Left ventricle myocardium superior (tissue), 1 donor: ENCODE measurements around the gene RAD51C. TPM values are rescaled to one million over a fixed set of nuclear protein-coding genes. Genes with fewer than 3 reads are reported as not detected.

ENCODE experiments used
- ATAC-seq: fragments of 200-7000 bp; cut with Tn5 transposase; one replicate; pipeline ENCODE4 v1.9.1; 2020; ENCODE audit warnings: mild to moderate bottlenecking, moderate library complexity
- DNase-seq: peaks from one replicate; pipeline ENCODE4 v3.0.0-alpha.2; 2020
- intact Hi-C: fragments of 100-400 bp; cut with micrococcal nuclease; formaldehyde crosslinking; loops from one replicate; pipeline ENCODE4 v1.11.0; 2022
- total RNA-seq: library from RNA; stranded (reverse); fragmentation: NEBNext Ultra II Directional; extraction: Animal tissue kit (Norgen Biotek cat#: 25700); gene quantifications from one replicate; pipeline ENCODE4 v1.2.1, GENCODE V29; 2021
- donor health status: DM: no; HTN: yes; CAD: no; lungs with severe emphysema.

Gene RAD51C
- total RNA-seq, 1 donor from 2014 or later = 39.4 TPM

- ATAC-seq = no peak
- intact Hi-C loops = no loop called here
- DNase-seq = no peak
These were observed 87.0 kb downstream of the RAD51C start for GRCh38 chr17:58779446-58779845.

GRCh38 chr17:58783380-58783779 is 91.0 kb downstream of the RAD51C start:
- DNase-seq = no peak
- intact Hi-C loops = no loop called here
- no peak for ATAC-seq

- ATAC-seq = no peak
- intact Hi-C loops = no loop called here
These were observed 92.7 kb downstream of the RAD51C start for GRCh38 chr17:58785097-58785496.

More at GRCh38 chr17:58785097-58785496, 92.7 kb downstream of the RAD51C start:
- DNase-seq = no peak

Other genes with a start within 250 kb of the RAD51C start
- gene HSF5, start 204.2 kb upstream of the RAD51C start, total RNA-seq = not detected
- gene MTMR4, start 178.0 kb upstream of the RAD51C start, total RNA-seq = 12.6 TPM
- 0.15 TPM for gene TEX14, start 557 bp upstream of the RAD51C start, total RNA-seq
- gene PPM1E, start 63.3 kb downstream of the RAD51C start, total RNA-seq = 3.2 TPM